Astrocyte (in vitro differentiated cells and primary cell): ENCODE data around the gene PDLIM3. TPM values are rescaled to one million over a fixed set of nuclear protein-coding genes. Genes with fewer than 3 reads are reported as not detected.

Experiments used
- DNase-seq: peaks from one replicate; pipeline ENCODE4 v3.0.0-alpha.2; 2010; ENCODE audit warnings: low read depth
- FAIRE-seq: peaks from 2 replicates; lab custom pipeline; 2011; peaks lifted over from hg19 to GRCh38; lab: Jason Lieb, UNC
- H2AFZ ChIP-seq: 2 replicates; pipeline ENCODE4 v1.6.0; 2012; ENCODE audit warnings: low read depth, low read length, inconsistent platforms
- H3K27ac ChIP-seq: 2 replicates; pipeline ENCODE4 v1.5.1; 2011; ENCODE audit warnings: low read depth, low read length, inconsistent platforms
- H3K27me3 ChIP-seq: 2 replicates; pipeline ENCODE4 v1.6.0; 2011; ENCODE audit warnings: low read length, inconsistent platforms; ENCODE audit not compliant: insufficient read depth
- H3K36me3 ChIP-seq: 2 replicates; pipeline ENCODE4 v1.5.1; 2011; ENCODE audit warnings: low read length, inconsistent platforms; ENCODE audit not compliant: insufficient read depth
- H3K4me1 ChIP-seq: 2 replicates; pipeline ENCODE4 v1.5.1; 2011; ENCODE audit warnings: low read length, inconsistent platforms; ENCODE audit not compliant: insufficient read depth
- H3K4me2 ChIP-seq: 2 replicates; pipeline ENCODE4 v1.6.0; 2012; ENCODE audit warnings: low read length, inconsistent platforms
- H3K4me3 ChIP-seq: 2 replicates; pipeline ENCODE4 v1.5.1; 2011; ENCODE audit warnings: low read depth, mild to moderate bottlenecking, low read length, inconsistent platforms; ENCODE audit not compliant: insufficient read depth
- H3K79me2 ChIP-seq: 2 replicates; pipeline ENCODE4 v1.6.0; 2012; ENCODE audit warnings: mild to moderate bottlenecking, low read length, inconsistent platforms; ENCODE audit not compliant: insufficient read depth
- H3K9ac ChIP-seq: 2 replicates; pipeline ENCODE4 v1.6.0; 2012; ENCODE audit warnings: mild to moderate bottlenecking, low read length, inconsistent platforms
- H3K9me3 ChIP-seq: 2 replicates; pipeline ENCODE4 v1.5.1; 2012; ENCODE audit warnings: low read depth, mild to moderate bottlenecking, low read length, inconsistent platforms; ENCODE audit not compliant: insufficient read depth
- H4K20me1 ChIP-seq: 2 replicates; pipeline ENCODE4 v1.6.0; 2012; ENCODE audit warnings: low read length, inconsistent platforms; ENCODE audit not compliant: insufficient read depth
- H3K27ac Mint-ChIP-seq: one replicate; pipeline ENCODE4 v1.8.0; 2021; ENCODE audit warnings: mild to moderate bottlenecking, mixed read lengths; ENCODE audit not compliant: unreplicated experiment
- H3K27me3 Mint-ChIP-seq: one replicate; pipeline ENCODE4 v1.8.0; 2021; ENCODE audit warnings: low read depth, mixed read lengths; ENCODE audit not compliant: unreplicated experiment
- H3K36me3 Mint-ChIP-seq: one replicate; pipeline ENCODE4 v1.8.0; 2021; ENCODE audit warnings: low read depth, mixed read lengths; ENCODE audit not compliant: unreplicated experiment
- H3K4me1 Mint-ChIP-seq: one replicate; pipeline ENCODE4 v1.8.0; 2021; ENCODE audit warnings: low read depth, mixed read lengths; ENCODE audit not compliant: unreplicated experiment
- H3K4me3 Mint-ChIP-seq: one replicate; pipeline ENCODE4 v1.8.0; 2021; ENCODE audit warnings: mild to moderate bottlenecking, moderate library complexity, mixed read lengths; ENCODE audit not compliant: unreplicated experiment
- H3K9me3 Mint-ChIP-seq: one replicate; pipeline ENCODE4 v1.8.0; 2021; ENCODE audit warnings: mild to moderate bottlenecking, mixed read lengths; ENCODE audit not compliant: unreplicated experiment
- EZH2 ChIP-seq: IDR thresholded peaks from 2 replicates; pipeline ENCODE4 v1.6.1; 2012; ENCODE audit warnings: mild to moderate bottlenecking, low read length, inconsistent platforms; ENCODE audit not compliant: insufficient read depth
- total RNA-seq: library from RNA; stranded (reverse); gene quantifications from 2 replicates; pipeline ENCODE4 v1.2.1, GENCODE V29; 2021
- TF ChIP-seq, protein P1 (sequence below): IDR thresholded peaks from 2 replicates; pipeline ENCODE4 v1.5.1; 2011; ENCODE audit warnings: low read depth, mild to moderate bottlenecking, inconsistent platforms, low read length, moderate library complexity; ENCODE audit not compliant: insufficient read depth

Gene PDLIM3
- total RNA-seq, 1 donor from 2014 or later = 28.5 TPM

GRCh38 chr4:185542626-185543315 lies 7.5 kb upstream of the PDLIM3 start:
- Histone ChIP-seq H3K27me3 (peaks cover 21% of the 10 kb centered on the region), H3K79me2 (no peaks in the 10 kb centered on the region), H4K20me1 (no peaks in the 10 kb centered on the region), H3K36me3 (no peaks in the 10 kb centered on the region), H2AFZ (no peak overlapping the region), H3K4me3 (no peak overlapping the region), H3K9me3 (no peaks in the 10 kb centered on the region), H3K27ac (no peak overlapping the region), H3K4me2 (no peak overlapping the region), H3K9ac (no peak overlapping the region), H3K4me1 (no peaks in the 10 kb centered on the region)
- no peak overlapping the region for H3K27ac Mint-ChIP-seq
- no peaks in the 10 kb centered on the region for H3K36me3 Mint-ChIP-seq
- H3K9me3 Mint-ChIP-seq = peaks cover 2% of the 10 kb centered on the region
- peaks cover 25% of the 10 kb centered on the region for H3K27me3 Mint-ChIP-seq
- TF ChIP-seq, protein P1, sequence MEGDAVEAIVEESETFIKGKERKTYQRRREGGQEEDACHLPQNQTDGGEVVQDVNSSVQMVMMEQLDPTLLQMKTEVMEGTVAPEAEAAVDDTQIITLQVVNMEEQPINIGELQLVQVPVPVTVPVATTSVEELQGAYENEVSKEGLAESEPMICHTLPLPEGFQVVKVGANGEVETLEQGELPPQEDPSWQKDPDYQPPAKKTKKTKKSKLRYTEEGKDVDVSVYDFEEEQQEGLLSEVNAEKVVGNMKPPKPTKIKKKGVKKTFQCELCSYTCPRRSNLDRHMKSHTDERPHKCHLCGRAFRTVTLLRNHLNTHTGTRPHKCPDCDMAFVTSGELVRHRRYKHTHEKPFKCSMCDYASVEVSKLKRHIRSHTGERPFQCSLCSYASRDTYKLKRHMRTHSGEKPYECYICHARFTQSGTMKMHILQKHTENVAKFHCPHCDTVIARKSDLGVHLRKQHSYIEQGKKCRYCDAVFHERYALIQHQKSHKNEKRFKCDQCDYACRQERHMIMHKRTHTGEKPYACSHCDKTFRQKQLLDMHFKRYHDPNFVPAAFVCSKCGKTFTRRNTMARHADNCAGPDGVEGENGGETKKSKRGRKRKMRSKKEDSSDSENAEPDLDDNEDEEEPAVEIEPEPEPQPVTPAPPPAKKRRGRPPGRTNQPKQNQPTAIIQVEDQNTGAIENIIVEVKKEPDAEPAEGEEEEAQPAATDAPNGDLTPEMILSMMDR = no peak
- no peak for TF ChIP-seq EZH2
- DNase-seq = peak; percentile 45
- H3K4me3 Mint-ChIP-seq = no peak overlapping the region
- no peak for FAIRE-seq
- peaks cover 4% of the 10 kb centered on the region for H3K4me1 Mint-ChIP-seq

DNA sequence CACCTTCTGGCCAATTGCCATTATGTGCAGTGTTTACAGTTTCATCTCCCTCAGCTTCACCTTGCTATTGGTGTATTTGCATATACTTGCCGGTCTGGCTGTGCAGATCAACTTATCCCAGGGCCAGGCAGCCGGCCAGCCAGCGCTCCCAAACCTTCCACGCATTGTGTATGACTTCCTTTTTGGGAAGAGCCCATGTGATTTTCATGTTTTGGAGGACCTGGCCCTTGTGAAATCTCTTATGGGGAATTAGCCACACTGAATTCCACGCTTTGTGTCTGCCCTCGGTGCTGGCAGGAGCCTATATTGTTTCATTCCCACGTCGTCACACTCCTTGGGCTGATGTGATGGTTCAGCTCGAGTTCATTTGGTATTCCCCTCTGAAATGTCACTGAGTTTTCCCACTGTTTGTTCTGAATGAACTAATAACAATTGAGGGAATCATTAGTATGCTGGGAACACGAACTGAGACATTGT lies 6.0 kb upstream of the PDLIM3 start:
- no peak overlapping the region for H3K27ac ChIP-seq

More for the DNA sequence above, 6.0 kb upstream of the PDLIM3 start:
- Mint-ChIP-seq H3K27ac (no peak overlapping the region), H3K36me3 (no peaks in the 10 kb centered on the region), H3K4me1 (peaks cover 1% of the 10 kb centered on the region), H3K9me3 (peaks cover 2% of the 10 kb centered on the region), H3K4me3 (no peak overlapping the region), H3K27me3 (peaks cover 29% of the 10 kb centered on the region)
- no peak overlapping the region for H3K9ac ChIP-seq
- no peaks in the 10 kb centered on the region for H3K9me3 ChIP-seq
- no peak for TF ChIP-seq EZH2
- TF ChIP-seq, protein P1 = no peak
- FAIRE-seq (no peak), DNase-seq (peak; percentile 54)
- H3K79me2 ChIP-seq = no peaks in the 10 kb centered on the region
- H2AFZ ChIP-seq = peak overlapping the region; percentile 28
- no peak overlapping the region for H3K4me3 ChIP-seq
- peak overlapping the region; percentile 27 for H3K4me2 ChIP-seq
- no peaks in the 10 kb centered on the region for H3K4me1 ChIP-seq
- no peaks in the 10 kb centered on the region for H3K36me3 ChIP-seq
- H4K20me1 ChIP-seq = no peaks in the 10 kb centered on the region
- H3K27me3 ChIP-seq = peaks cover 21% of the 10 kb centered on the region
